ENCODE measurements around the gene SPACA9.

The SPACA9 gene

DNA sequence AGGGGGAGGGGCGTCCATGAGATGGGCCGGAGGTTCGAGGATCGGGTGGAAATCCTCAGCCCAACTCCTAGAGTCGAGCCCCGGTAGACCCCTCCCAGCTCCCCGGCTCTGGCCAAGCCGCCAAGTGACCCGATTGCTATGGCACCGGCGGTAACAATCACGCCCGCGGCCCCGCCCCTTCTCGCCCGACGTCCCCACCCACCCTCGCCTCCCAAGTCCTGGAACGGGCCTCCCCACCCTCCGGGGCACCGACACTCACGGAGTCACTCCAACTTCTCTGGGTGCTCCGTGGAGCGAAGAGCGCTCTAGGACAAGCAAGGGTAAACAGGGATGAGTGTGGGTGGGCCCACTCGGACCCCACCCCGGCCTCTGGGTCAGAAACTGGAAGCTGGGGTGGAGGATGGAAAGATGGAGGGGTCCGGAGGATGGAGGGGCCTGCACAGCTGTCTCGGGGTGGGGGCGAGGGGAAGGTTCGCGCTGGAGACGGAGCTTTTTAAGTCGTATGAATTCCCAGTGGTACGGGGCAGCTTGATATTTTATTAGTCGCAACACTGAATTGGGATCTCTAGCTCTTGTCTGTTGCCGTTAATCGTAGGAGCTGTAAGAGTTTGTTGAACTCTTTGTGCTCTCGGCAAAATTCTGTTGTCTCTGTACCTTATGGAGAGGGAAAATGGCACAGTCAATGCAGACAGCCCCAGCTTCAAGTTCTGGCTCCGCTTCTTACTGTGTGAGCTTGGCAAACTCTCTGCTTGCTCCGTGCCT lies at the start of gene SPACA9:
Gene SPACA9, plus strand, starts transcription at position 204 of the 762 bp plus-strand sequence. CDS start 5,050 bp downstream, outside the sequence.
- Mint-ChIP-seq H3K4me3 (peak within 1 kb of the TSS; percentile 87), H3K27ac (peak within 1 kb of the TSS; percentile 71), H3K36me3 (no peaks in the 10 kb centered on the region), H3K4me1 (ENCODE audit: low read depth) (peaks cover 8% of the 10 kb centered on the region), H3K27me3 (no peaks in the 10 kb centered on the region), H3K9me3 (ENCODE audit: low read depth) (no peaks in the 10 kb centered on the region)

GRCh38 chr9:132832171-132832881 lies 46.4 kb upstream of the SPACA9 start:
- Mint-ChIP-seq H3K36me3 (no peaks in the 10 kb centered on the region), H3K27ac (no peak overlapping the region), H3K27me3 (no peaks in the 10 kb centered on the region), H3K4me3 (no peak overlapping the region), H3K4me1 (ENCODE audit: low read depth) (no peaks in the 10 kb centered on the region), H3K9me3 (ENCODE audit: low read depth) (no peaks in the 10 kb centered on the region)

DNA sequence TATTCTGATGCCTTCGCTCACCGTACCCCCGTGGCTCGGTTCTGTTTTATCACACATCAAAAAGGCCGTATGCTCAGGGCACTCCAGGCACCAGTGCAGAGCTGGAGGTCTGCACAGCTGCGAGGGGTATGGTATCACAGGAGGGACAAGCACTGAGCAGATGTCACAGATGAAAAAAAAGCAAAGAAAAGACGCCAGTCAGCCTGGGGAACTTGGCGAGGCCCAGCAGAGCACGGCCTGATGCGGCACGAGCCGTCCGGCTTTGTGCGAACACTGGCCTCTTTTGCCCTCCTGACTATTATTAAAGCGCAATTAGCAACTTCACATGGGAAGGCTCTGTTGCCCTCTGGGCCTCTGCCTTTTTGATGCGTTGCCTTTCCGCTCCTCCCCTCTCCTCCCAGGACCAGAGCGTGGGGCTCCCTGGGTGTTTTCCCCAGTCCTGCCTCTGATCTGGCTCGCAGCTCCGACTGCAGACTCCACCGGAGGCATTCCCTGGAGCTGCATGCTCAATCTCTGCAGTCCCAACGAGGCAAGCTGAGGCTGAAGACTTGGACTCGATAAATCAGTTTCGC lies 45.1 kb upstream of the SPACA9 start:
- no peaks in the 10 kb centered on the region for H3K36me3 Mint-ChIP-seq
- no peak overlapping the region for H3K4me3 Mint-ChIP-seq
- H3K4me1 Mint-ChIP-seq (ENCODE audit: low read depth): no peaks in the 10 kb centered on the region
- no peak overlapping the region for H3K27ac Mint-ChIP-seq
- no peaks in the 10 kb centered on the region for H3K9me3 Mint-ChIP-seq (ENCODE audit: low read depth)
- H3K27me3 Mint-ChIP-seq: no peaks in the 10 kb centered on the region

DNA sequence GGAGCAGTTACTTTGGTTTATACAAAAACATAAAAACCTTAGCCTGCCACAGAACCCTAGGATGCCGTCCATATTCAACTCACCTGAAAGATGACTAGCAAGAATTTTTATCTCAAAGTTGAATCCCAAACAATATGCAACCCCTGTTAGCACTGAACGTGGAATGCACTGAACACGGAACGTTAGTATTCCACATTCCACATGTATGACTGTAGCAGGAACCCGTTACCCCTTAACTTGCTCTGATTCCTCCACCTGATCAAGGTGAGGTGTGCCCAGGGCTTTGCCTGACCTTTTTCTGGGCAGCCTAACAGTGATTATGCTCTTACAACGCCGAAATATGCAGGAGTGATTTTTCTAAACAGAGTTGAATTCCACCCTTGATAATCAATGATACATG lies 44.4 kb upstream of the SPACA9 start:
- no peaks in the 10 kb centered on the region for H3K36me3 Mint-ChIP-seq
- H3K4me3 Mint-ChIP-seq: no peak overlapping the region
- H3K4me1 Mint-ChIP-seq (ENCODE audit: low read depth): no peaks in the 10 kb centered on the region
- no peaks in the 10 kb centered on the region for H3K9me3 Mint-ChIP-seq (ENCODE audit: low read depth)
- H3K27ac Mint-ChIP-seq: no peak overlapping the region
- H3K27me3 Mint-ChIP-seq: no peaks in the 10 kb centered on the region

- H3K9me3 Mint-ChIP-seq (ENCODE audit: low read depth): no peaks in the 10 kb centered on the region
- no peak overlapping the region for H3K27ac Mint-ChIP-seq
Measured at GRCh38 chr9:132837501-132838286, 41.0 kb upstream of the SPACA9 start.

GRCh38 chr9:132838291-132838690 lies 40.4 kb upstream of the SPACA9 start:
- Mint-ChIP-seq H3K36me3 (no peaks in the 10 kb centered on the region), H3K27me3 (no peaks in the 10 kb centered on the region), H3K27ac (no peak overlapping the region), H3K9me3 (ENCODE audit: low read depth) (no peaks in the 10 kb centered on the region), H3K4me3 (no peak overlapping the region), H3K4me1 (ENCODE audit: low read depth) (no peaks in the 10 kb centered on the region)

More at GRCh38 chr9:132837501-132838286, 41.0 kb upstream of the SPACA9 start:
- Mint-ChIP-seq H3K27me3 (no peaks in the 10 kb centered on the region), H3K4me3 (no peak overlapping the region), H3K4me1 (ENCODE audit: low read depth) (no peaks in the 10 kb centered on the region), H3K36me3 (no peaks in the 10 kb centered on the region)

DNA sequence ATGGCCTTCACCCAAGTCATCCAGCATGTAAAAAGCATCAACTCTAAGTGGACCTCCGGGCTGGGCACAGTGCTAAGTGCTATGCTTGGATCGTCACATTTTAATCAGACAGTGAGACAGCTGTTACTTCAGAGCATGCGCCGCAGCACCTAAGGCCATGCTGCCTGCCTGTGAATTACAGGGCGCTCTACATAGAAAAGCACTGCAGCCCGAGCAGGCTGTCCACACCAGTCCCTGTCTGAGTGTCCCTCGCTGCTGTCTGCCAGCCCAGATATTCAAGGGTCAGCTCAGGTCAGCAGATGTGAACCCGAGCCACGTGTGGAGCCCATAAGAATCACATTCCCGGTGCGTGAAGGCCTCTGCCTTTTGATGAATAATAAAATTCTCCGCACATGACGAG lies 37.7 kb upstream of the SPACA9 start:
- Mint-ChIP-seq H3K9me3 (ENCODE audit: low read depth) (no peaks in the 10 kb centered on the region), H3K36me3 (no peaks in the 10 kb centered on the region)

GRCh38 chr9:132842124-132843044 lies 36.3 kb upstream of the SPACA9 start:
- no peaks in the 10 kb centered on the region for H3K36me3 Mint-ChIP-seq
- no peaks in the 10 kb centered on the region for H3K4me1 Mint-ChIP-seq (ENCODE audit: low read depth)
- H3K27me3 Mint-ChIP-seq: no peaks in the 10 kb centered on the region
- no peaks in the 10 kb centered on the region for H3K9me3 Mint-ChIP-seq (ENCODE audit: low read depth)
- H3K27ac Mint-ChIP-seq: no peak overlapping the region
- H3K4me3 Mint-ChIP-seq: no peak overlapping the region

More for the DNA sequence above, 37.7 kb upstream of the SPACA9 start:
- H3K4me1 Mint-ChIP-seq (ENCODE audit: low read depth): no peaks in the 10 kb centered on the region
- no peak overlapping the region for H3K4me3 Mint-ChIP-seq
- H3K27me3 Mint-ChIP-seq: no peaks in the 10 kb centered on the region
- no peak overlapping the region for H3K27ac Mint-ChIP-seq

DNA sequence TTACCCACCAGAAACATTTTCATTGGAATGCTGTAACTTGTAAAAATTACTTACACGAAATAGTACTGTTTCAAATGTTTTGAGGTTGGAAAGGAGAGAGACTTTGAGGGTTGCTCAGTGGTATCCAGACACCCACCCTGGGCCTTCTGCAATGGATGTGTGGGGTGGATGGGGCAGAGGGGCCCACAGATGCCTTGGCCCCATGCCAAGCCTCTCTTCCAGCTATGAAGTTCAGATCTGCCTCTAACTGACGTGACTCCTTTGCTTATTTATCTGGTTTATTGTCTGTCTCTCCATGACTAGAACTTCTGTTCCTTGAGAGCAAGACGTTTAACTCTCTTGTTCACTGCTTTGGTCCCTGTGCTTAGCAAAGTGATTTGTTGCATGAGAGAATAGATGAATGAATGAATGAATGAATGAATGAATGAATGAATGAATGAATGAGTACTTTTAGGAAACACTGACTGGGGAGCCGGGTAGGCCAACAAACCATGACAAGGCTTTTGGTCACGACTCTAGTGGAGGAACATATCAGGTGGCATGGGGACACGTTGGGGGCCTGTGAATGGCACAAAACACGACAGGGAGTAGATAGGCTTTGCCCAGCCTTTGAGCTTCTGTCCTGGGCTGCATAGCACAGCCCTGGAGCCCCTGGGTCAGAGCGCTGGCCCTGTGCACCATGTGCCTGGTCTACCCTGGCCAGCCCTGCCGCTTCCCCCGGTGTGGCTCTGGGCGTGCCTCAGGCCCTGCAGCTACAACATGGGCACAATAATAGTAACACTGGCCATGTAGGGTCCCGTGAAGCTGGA lies 32.4 kb upstream of the SPACA9 start:
- no peak overlapping the region for H3K27ac Mint-ChIP-seq
- no peak overlapping the region for H3K4me3 Mint-ChIP-seq
- H3K36me3 Mint-ChIP-seq: no peaks in the 10 kb centered on the region
- H3K9me3 Mint-ChIP-seq (ENCODE audit: low read depth): no peaks in the 10 kb centered on the region
- H3K4me1 Mint-ChIP-seq (ENCODE audit: low read depth): peaks cover 15% of the 10 kb centered on the region
- H3K27me3 Mint-ChIP-seq: no peaks in the 10 kb centered on the region

- H3K36me3 Mint-ChIP-seq: no peaks in the 10 kb centered on the region
- peaks cover 16% of the 10 kb centered on the region for H3K4me1 Mint-ChIP-seq (ENCODE audit: low read depth)
- H3K4me3 Mint-ChIP-seq: no peak overlapping the region
- H3K9me3 Mint-ChIP-seq (ENCODE audit: low read depth): no peaks in the 10 kb centered on the region
- no peak overlapping the region for H3K27ac Mint-ChIP-seq
- H3K27me3 Mint-ChIP-seq: no peaks in the 10 kb centered on the region
Measured at GRCh38 chr9:132846918-132847515, 31.7 kb upstream of the SPACA9 start.

GRCh38 chr9:132849185-132849706 lies 29.5 kb upstream of the SPACA9 start:
- Mint-ChIP-seq H3K36me3 (no peaks in the 10 kb centered on the region), H3K4me3 (no peak overlapping the region), H3K27ac (no peak overlapping the region), H3K27me3 (no peaks in the 10 kb centered on the region), H3K9me3 (ENCODE audit: low read depth) (no peaks in the 10 kb centered on the region), H3K4me1 (ENCODE audit: low read depth) (peaks cover 16% of the 10 kb centered on the region)

- Mint-ChIP-seq H3K9me3 (ENCODE audit: low read depth) (no peaks in the 10 kb centered on the region), H3K4me3 (no peak overlapping the region), H3K36me3 (no peaks in the 10 kb centered on the region), H3K27ac (no peak overlapping the region), H3K4me1 (ENCODE audit: low read depth) (peaks cover 20% of the 10 kb centered on the region), H3K27me3 (peaks cover 1% of the 10 kb centered on the region)
Measured at GRCh38 chr9:132853482-132853881, 25.2 kb upstream of the SPACA9 start.

DNA sequence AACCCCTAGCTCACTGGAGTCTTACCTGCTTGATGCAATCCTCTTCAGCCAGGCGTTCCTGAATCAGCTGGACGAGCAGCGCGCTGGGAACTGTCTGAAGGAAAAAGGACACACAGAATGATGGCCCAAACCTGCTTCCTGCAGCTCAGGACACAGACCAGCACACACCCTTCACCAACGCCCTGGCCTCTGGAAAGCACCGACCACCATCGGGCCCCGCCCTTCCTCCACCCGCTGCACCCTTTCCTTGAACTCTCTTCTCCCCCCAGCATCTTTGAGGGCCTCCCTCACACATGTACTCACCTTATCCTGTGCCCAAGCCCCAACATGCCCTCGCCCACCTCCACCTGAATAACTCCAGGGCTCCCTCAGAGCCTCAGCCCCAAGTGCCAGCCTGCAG lies 23.9 kb upstream of the SPACA9 start:
- H3K4me1 Mint-ChIP-seq (ENCODE audit: low read depth): peaks cover 14% of the 10 kb centered on the region
- H3K9me3 Mint-ChIP-seq (ENCODE audit: low read depth): no peaks in the 10 kb centered on the region
- H3K27me3 Mint-ChIP-seq: peaks cover 1% of the 10 kb centered on the region
- no peaks in the 10 kb centered on the region for H3K36me3 Mint-ChIP-seq
- H3K27ac Mint-ChIP-seq: no peak overlapping the region
- no peak overlapping the region for H3K4me3 Mint-ChIP-seq

All from activated naive CD8-positive, alpha-beta T cell (primary cell).